Parathyroid adenoma (tissue), 2 donors: ENCODE measurements around the gene ENTPD3.

ENCODE experiments used
- H2AFZ ChIP-seq: fragments of 300-600 bp; sonication (generic); one replicate; pipeline ENCODE4 v1.7.0; 2017; ENCODE audit warnings: antibody characterized with exemption, mild to moderate bottlenecking
- H3K27ac ChIP-seq: fragments of 300-600 bp; sonication (generic); one replicate; pipeline ENCODE4 v1.7.0; 2017
- H3K27me3 ChIP-seq: fragments of 300-600 bp; sonication (generic); one replicate; pipeline ENCODE4 v1.7.0; 2017; ENCODE audit warnings: low read length; ENCODE audit not compliant: control insufficient read depth, insufficient read depth
- H3K36me3 ChIP-seq: fragments of 300-600 bp; sonication (generic); one replicate; pipeline ENCODE4 v1.7.0; 2017; ENCODE audit warnings: low read length; ENCODE audit not compliant: control insufficient read depth, insufficient read depth
- H3K4me1 ChIP-seq: fragments of 300-600 bp; sonication (generic); one replicate; pipeline ENCODE4 v1.7.0; 2017; ENCODE audit warnings: control low read depth
- H3K4me2 ChIP-seq: fragments of 300-600 bp; sonication (generic); one replicate; pipeline ENCODE4 v1.7.0; 2017; ENCODE audit warnings: low read length
- H3K4me3 ChIP-seq: fragments of 300-600 bp; sonication (generic); one replicate; pipeline ENCODE4 v1.7.0; 2017; ENCODE audit warnings: low read depth, low read length
- H3K79me2 ChIP-seq: fragments of 300-600 bp; sonication (generic); one replicate; pipeline ENCODE4 v1.7.0; 2017; ENCODE audit warnings: control low read depth
- H3K9ac ChIP-seq: fragments of 300-600 bp; sonication (generic); one replicate; pipeline ENCODE4 v1.7.0; 2017; ENCODE audit warnings: mild to moderate bottlenecking
- H3K9me3 ChIP-seq: fragments of 300-600 bp; sonication (generic); one replicate; pipeline ENCODE4 v1.7.0; 2017; ENCODE audit warnings: low read length; ENCODE audit not compliant: control insufficient read depth
- CTCF ChIP-seq: fragments of 300-600 bp; sonication (generic); IDR thresholded peaks from one replicate; pipeline ENCODE4 v1.7.0; 2017; ENCODE audit warnings: antibody characterized with exemption, mild to moderate bottlenecking
- donor health status: primary hyperparathyroidism.

Gene ENTPD3

DNA sequence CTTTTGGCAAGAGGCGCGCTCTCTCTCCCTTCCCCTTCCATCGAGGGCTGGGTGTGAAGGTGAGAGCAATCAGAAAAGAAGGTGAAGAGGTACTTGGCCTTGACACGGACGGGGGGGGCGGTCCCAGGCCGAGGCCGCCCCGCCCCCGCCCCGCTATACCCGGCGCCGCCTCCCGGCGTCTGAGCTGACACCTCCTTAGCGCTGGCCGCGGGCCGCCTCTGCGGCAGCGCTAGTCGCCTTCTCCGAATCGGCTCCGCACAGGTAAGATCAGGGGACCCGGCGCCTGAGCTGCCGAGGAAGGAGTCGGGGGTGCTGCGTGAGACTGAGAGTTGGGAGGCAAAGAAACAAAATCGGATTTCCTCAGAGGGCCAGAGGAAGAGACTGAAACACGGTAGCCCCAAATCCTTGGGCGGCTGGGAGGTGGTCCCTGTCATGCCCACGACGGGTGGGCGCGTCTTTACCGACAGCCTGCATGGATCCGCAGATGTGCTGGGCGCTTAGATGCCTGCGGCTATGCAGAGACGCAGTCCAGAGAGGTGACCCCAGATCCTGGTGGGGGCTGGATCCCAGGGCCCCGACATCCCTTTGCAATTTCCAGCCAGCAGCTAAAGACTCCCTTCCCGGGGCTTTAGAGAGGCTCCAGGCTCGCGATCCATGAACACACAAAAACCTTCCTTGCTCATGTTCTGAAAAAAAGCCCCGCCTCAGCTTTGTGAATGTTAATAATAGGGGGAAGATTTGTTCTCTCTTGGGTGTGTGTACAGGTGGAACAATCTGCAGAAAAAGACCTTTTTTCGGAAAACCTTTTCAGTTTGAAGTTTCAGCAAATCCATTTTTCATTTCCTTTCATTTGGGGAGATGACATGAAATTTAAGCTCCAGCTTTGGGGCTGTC lies at the start of gene ENTPD3:
Gene ENTPD3, plus strand, starts transcription at position 184 of the 894 bp plus-strand sequence. CDS start 874 bp downstream, outside the sequence.
- Histone ChIP-seq H3K27ac (no peak within 1 kb of the TSS), H3K4me3 (peak within 1 kb of the TSS; percentile 47), H2AFZ (peak within 1 kb of the TSS; percentile 94), H3K9me3 (no peaks in the 10 kb centered on the region), H3K4me2 (peak within 1 kb of the TSS; percentile 89), H3K4me1 (no peaks in the 10 kb centered on the region), H3K27me3 (no peaks in the 10 kb centered on the region), H3K36me3 (no peaks in the 10 kb centered on the region), H3K79me2 (no peaks in the 10 kb centered on the region), H3K9ac (no peak within 1 kb of the TSS)
- TF ChIP-seq CTCF: no peak

GRCh38 chr3:40339871-40340270 lies 47.1 kb upstream of the ENTPD3 start:
- Histone ChIP-seq H2AFZ (no peak overlapping the region), H3K4me1 (no peaks in the 10 kb centered on the region), H3K79me2 (no peaks in the 10 kb centered on the region), H3K27me3 (no peaks in the 10 kb centered on the region), H3K4me2 (no peak overlapping the region), H3K9me3 (no peaks in the 10 kb centered on the region), H3K4me3 (no peak overlapping the region), H3K27ac (no peak overlapping the region), H3K9ac (no peak overlapping the region), H3K36me3 (no peaks in the 10 kb centered on the region)
- TF ChIP-seq CTCF: no peak

DNA sequence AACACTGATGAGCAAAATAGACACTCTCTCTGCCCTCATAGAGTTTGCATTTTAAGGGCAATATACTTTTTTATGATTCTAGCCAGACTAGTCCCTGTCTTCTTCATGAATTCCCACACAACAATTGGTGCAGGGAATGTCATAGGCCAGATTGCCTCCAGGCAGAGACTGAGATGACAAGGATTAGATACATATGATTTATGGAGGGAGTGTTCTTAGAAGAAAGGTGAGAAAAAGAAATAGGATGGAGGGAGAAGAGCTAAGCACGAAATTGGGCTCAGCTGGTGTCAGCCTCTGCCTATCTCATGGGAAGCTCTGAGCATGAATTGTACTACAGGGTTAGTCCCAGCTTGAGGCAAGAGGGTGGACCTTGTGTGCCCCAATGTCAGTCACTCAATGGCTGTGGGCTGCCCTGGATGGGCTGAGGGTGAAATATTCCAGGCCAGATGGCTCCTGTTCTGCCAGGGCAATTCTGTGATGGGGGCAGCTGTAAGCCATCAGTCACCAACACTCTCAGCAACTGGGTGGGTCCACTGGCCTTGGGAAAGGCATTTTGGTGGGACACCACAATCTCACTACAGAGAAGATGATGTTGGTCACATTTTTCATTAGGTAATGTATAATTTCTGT lies 46.3 kb upstream of the ENTPD3 start:
- TF ChIP-seq CTCF: no peak
- no peaks in the 10 kb centered on the region for H3K36me3 ChIP-seq
- H3K4me1 ChIP-seq: no peaks in the 10 kb centered on the region
- no peaks in the 10 kb centered on the region for H3K79me2 ChIP-seq
- no peak overlapping the region for H2AFZ ChIP-seq
- no peaks in the 10 kb centered on the region for H3K9me3 ChIP-seq
- H3K27me3 ChIP-seq: no peaks in the 10 kb centered on the region
- no peak overlapping the region for H3K27ac ChIP-seq
- H3K4me3 ChIP-seq: no peak overlapping the region
- no peak overlapping the region for H3K9ac ChIP-seq
- no peak overlapping the region for H3K4me2 ChIP-seq

GRCh38 chr3:40341671-40342070 lies 45.3 kb upstream of the ENTPD3 start:
- Histone ChIP-seq H3K4me3 (no peak overlapping the region), H3K4me2 (no peak overlapping the region), H3K9ac (no peak overlapping the region), H3K79me2 (no peaks in the 10 kb centered on the region), H3K27me3 (no peaks in the 10 kb centered on the region), H3K4me1 (no peaks in the 10 kb centered on the region), H3K36me3 (no peaks in the 10 kb centered on the region), H3K9me3 (no peaks in the 10 kb centered on the region), H2AFZ (no peak overlapping the region), H3K27ac (no peak overlapping the region)
- no peak for TF ChIP-seq CTCF
